Fibroblast of mammary gland (primary cell): Measurements from ENCODE around the gene AGPAT3.
A peak's percentile ranks its signal among the peaks of the same experiment; 100 is the strongest.
"Not testable (repeated sequence)": the region's sequence is repeated elsewhere in the genome, so short reads cannot be mapped to it uniquely, and the experiment has no call there.

Source experiments
- DNase-seq: peaks from one replicate; pipeline ENCODE4 v3.0.0-alpha.2; 2010; ENCODE audit warnings: low read depth
- H3K4me3 ChIP-seq: 2 replicates; pipeline ENCODE4 v1.5.1; 2011; ENCODE audit warnings: low read depth, mild to moderate bottlenecking, low read length, moderate library complexity; ENCODE audit not compliant: control insufficient read depth
- CTCF ChIP-seq: conservative IDR thresholded peaks from 2 replicates; pipeline ENCODE4 v1.5.1; 2011; ENCODE audit warnings: low read depth, low read length, inconsistent platforms; ENCODE audit not compliant: control insufficient read depth, insufficient read depth

Gene AGPAT3

GRCh38 chr21:43819511-43820405 lies 45.3 kb upstream of the AGPAT3 start:
- TF ChIP-seq CTCF = no peak
- H3K4me3 ChIP-seq = no peak overlapping the region
- no peak for DNase-seq

DNA sequence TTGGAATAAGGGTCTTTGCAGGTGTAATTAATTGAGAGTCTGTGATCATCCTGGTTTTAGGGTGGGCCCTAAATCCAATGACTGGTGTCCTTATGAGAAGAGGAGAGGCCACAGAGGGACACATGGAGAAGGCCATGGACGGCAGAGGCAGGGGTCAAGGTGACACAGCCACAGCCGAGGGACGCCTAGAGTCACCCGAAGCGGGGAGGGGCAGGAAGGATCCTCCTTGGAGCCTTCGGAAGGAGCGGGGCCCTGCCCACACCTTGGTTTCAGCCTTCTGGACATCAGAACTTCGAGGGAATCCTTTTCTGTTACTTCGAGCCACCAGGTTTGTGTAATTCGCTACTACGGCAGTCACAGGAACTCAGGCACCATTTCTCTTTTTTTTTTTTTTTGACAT lies 44.6 kb upstream of the AGPAT3 start:
- no peak overlapping the region for H3K4me3 ChIP-seq
- DNase-seq = no peak
- TF ChIP-seq CTCF = no peak

DNA sequence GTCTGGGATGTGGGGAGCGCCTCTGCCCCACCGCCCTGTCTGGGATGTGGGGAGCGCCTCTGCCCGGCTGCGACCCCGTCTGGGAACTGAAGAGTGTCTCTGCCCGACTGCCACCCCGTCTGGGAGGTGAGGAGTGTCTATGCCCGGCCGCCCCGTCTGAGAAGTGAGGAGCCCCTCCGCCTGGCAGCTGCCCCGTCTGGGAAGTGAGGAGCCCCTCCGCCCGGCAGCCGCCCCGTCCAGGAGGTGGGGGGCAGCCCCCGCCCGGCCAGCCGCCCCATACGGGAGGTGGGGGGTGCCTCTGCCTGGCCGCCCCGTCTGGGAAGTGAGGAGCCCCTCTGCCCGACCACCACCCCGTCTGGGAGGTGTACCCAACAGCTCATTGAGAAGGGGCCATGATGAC lies 42.9 kb upstream of the AGPAT3 start:
- DNase-seq, H3K4me3 ChIP-seq: not testable (repeated sequence)

GRCh38 chr21:43822741-43823140 lies 42.3 kb upstream of the AGPAT3 start:
- not testable (repeated sequence) for DNase-seq, H3K4me3 ChIP-seq

- H3K4me3 ChIP-seq = no peak overlapping the region
- peak; percentile 71 for DNase-seq
- TF ChIP-seq CTCF = no peak
Measured at GRCh38 chr21:43824333-43825241, 40.4 kb upstream of the AGPAT3 start.

- no peak overlapping the region for H3K4me3 ChIP-seq
- DNase-seq = no peak
Measured at GRCh38 chr21:43825242-43825935, 39.6 kb upstream of the AGPAT3 start.

More at GRCh38 chr21:43825242-43825935, 39.6 kb upstream of the AGPAT3 start:
- no peak for TF ChIP-seq CTCF
